ENCODE data around the gene ZNF688.
"Not testable (repeated sequence)": the region's sequence is repeated elsewhere in the genome, so short reads cannot be mapped to it uniquely, and the experiment has no call there.

Gene ZNF688

GRCh38 chr16:30526137-30526822, 45.2 kb downstream of the ZNF688 start, which contains the start of gene ZNF768:
Gene ZNF768, minus strand, starts transcription at chr16:30526566. Its CDS starts 153 bp downstream, at chr16:30526413.
- H3K4me3 ChIP-seq (ENCODE audit: severe bottlenecking): peak within 1 kb of the TSS; percentile 54
- TF ChIP-seq, protein P1, sequence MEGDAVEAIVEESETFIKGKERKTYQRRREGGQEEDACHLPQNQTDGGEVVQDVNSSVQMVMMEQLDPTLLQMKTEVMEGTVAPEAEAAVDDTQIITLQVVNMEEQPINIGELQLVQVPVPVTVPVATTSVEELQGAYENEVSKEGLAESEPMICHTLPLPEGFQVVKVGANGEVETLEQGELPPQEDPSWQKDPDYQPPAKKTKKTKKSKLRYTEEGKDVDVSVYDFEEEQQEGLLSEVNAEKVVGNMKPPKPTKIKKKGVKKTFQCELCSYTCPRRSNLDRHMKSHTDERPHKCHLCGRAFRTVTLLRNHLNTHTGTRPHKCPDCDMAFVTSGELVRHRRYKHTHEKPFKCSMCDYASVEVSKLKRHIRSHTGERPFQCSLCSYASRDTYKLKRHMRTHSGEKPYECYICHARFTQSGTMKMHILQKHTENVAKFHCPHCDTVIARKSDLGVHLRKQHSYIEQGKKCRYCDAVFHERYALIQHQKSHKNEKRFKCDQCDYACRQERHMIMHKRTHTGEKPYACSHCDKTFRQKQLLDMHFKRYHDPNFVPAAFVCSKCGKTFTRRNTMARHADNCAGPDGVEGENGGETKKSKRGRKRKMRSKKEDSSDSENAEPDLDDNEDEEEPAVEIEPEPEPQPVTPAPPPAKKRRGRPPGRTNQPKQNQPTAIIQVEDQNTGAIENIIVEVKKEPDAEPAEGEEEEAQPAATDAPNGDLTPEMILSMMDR (IDR thresholded peaks at IDR 0.05; ENCODE audit: poor library complexity, severe bottlenecking): no peak
- H3K9me3 ChIP-seq (ENCODE audit: severe bottlenecking): no peaks in the 10 kb centered on the region
- ATAC-seq (ENCODE audit: low read depth) (peak; percentile 6; the same call in 1 of the 3 replicates), DNase-seq (ENCODE audit: low spot score) (no peak)
- peaks cover 10% of the 10 kb centered on the region; the same call in 1 of the 2 replicates for H3K36me3 ChIP-seq (ENCODE audit: low read depth)
- H3K27ac ChIP-seq (ENCODE audit: poor library complexity, severe bottlenecking): peak within 1 kb of the TSS; percentile 82
- H3K27me3 ChIP-seq (ENCODE audit: insufficient read depth, poor library complexity, severe bottlenecking): no peaks in the 10 kb centered on the region
- peaks cover 9% of the 10 kb centered on the region for H3K4me1 ChIP-seq (ENCODE audit: insufficient read depth, poor library complexity, severe bottlenecking)

DNA sequence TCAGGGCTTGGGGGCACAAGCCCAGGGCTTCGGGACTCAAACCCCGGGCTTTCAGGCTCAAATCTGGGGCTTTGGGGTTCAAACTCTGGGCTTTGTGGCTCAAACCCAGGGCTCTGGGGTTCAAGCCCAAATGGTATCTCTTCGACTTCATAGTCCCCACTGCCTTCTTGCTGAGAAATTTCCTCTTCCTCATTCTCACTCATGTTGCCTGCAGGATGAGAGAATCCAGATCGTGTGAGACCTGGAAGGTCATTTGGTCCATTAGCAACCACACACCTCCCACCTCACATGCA, 45.7 kb downstream of the ZNF688 start:
- Histone ChIP-seq H3K4me1 (ENCODE audit: insufficient read depth, poor library complexity, severe bottlenecking) (peaks cover 9% of the 10 kb centered on the region), H3K4me3 (ENCODE audit: severe bottlenecking) (peak overlapping the region; percentile 54), H3K27me3 (ENCODE audit: insufficient read depth, poor library complexity, severe bottlenecking) (no peaks in the 10 kb centered on the region), H3K36me3 (ENCODE audit: low read depth) (peaks cover 9% of the 10 kb centered on the region; the same call in 1 of the 2 replicates), H3K27ac (ENCODE audit: poor library complexity, severe bottlenecking) (peak overlapping the region; percentile 82), H3K9me3 (ENCODE audit: severe bottlenecking) (no peaks in the 10 kb centered on the region)
- DNase-seq (ENCODE audit: low spot score) (no peak), ATAC-seq (ENCODE audit: low read depth) (no peak)
- TF ChIP-seq, protein P1 (IDR thresholded peaks at IDR 0.05; ENCODE audit: poor library complexity, severe bottlenecking): no peak

- DNase-seq (ENCODE audit: low spot score) (no peak), ATAC-seq (ENCODE audit: low read depth) (no peak)
- Histone ChIP-seq H3K27me3 (ENCODE audit: insufficient read depth, poor library complexity, severe bottlenecking) (no peaks in the 10 kb centered on the region), H3K27ac (ENCODE audit: poor library complexity, severe bottlenecking) (no peak overlapping the region), H3K9me3 (ENCODE audit: severe bottlenecking) (no peaks in the 10 kb centered on the region), H3K4me3 (ENCODE audit: severe bottlenecking) (no peak overlapping the region), H3K4me1 (ENCODE audit: insufficient read depth, poor library complexity, severe bottlenecking) (peaks cover 9% of the 10 kb centered on the region), H3K36me3 (ENCODE audit: low read depth) (peaks cover 9% of the 10 kb centered on the region; the same call in 1 of the 2 replicates)
- TF ChIP-seq, protein P1 (IDR thresholded peaks at IDR 0.05; ENCODE audit: poor library complexity, severe bottlenecking): no peak
These were observed 46.6 kb downstream of the ZNF688 start for GRCh38 chr16:30524575-30525568.

GRCh38 chr16:30523768-30524574, 47.5 kb downstream of the ZNF688 start:
- no peak overlapping the region for H3K4me3 ChIP-seq (ENCODE audit: severe bottlenecking)
- TF ChIP-seq, protein P1 (IDR thresholded peaks at IDR 0.05; ENCODE audit: poor library complexity, severe bottlenecking): no peak
- DNase-seq (ENCODE audit: low spot score): no peak
- no peak for ATAC-seq (ENCODE audit: low read depth)
- no peaks in the 10 kb centered on the region for H3K9me3 ChIP-seq (ENCODE audit: severe bottlenecking)
- H3K4me1 ChIP-seq (ENCODE audit: insufficient read depth, poor library complexity, severe bottlenecking): peaks cover 9% of the 10 kb centered on the region
- H3K27me3 ChIP-seq (ENCODE audit: insufficient read depth, poor library complexity, severe bottlenecking): no peaks in the 10 kb centered on the region
- H3K36me3 ChIP-seq (ENCODE audit: low read depth): peaks cover 9% of the 10 kb centered on the region; the same call in 1 of the 2 replicates
- H3K27ac ChIP-seq (ENCODE audit: poor library complexity, severe bottlenecking): no peak overlapping the region

DNA sequence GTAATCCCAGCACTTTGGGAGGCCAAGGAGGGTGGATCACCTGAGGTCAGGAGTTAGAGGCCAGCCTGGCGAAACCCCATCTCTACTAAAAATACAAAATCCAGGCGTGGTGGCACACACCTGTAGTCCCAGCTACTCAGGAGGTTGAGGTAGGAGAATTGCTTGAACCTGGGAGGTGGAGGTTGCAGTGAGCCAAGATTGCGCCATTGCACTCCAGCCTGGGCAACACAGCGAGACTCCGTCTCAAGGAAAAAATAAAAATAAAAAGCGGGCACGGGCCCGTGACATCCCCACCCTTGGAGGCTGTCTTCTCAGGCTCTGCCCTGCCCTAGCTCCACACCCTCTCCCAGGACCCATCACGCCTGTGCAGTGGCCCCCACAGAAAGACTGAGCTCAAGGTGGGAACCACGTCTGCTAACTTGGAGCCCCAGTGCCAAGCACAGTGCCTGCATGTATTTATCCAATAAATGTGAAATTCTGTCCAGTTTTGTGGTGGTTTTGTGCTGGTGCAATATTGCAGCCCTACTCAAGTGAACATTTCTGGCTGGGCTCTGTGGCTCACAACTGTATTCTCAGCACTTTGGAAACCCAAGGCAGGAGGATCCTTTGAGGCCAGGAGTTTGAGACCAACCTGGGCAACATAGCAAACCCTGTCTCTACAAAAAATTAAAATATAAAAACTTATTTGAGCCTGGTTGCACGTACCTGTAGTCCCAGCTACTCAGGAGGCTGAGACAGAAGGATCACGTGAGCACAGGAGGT, 48.6 kb downstream of the ZNF688 start:
- not testable (repeated sequence) for H3K9me3 ChIP-seq (ENCODE audit: severe bottlenecking); H3K36me3 ChIP-seq (ENCODE audit: low read depth); H3K27ac ChIP-seq (ENCODE audit: poor library complexity, severe bottlenecking); H3K4me3 ChIP-seq (ENCODE audit: severe bottlenecking); H3K27me3 ChIP-seq (ENCODE audit: insufficient read depth, poor library complexity, severe bottlenecking); DNase-seq (ENCODE audit: low spot score); ATAC-seq (ENCODE audit: low read depth); H3K4me1 ChIP-seq (ENCODE audit: insufficient read depth, poor library complexity, severe bottlenecking)

Measured in RWPE2 (cell line).